HL-60/S4 (cell line): Measurements from ENCODE around the gene ZFYVE19.

Source experiments
- in situ Hi-C: fragments of 300-500 bp; cut with MboI; formaldehyde crosslinking; loops from 2 replicates; pipeline ENCODE4 v1.14.3; 2022; ENCODE audit warnings: low sequenced_read_pairs

Gene ZFYVE19

GRCh38 chr15:40812721-40813425 lies 6.0 kb downstream of the ZFYVE19 start:
- in situ Hi-C loops, result no loop called here

GRCh38 chr15:40815042-40815698 lies 8.3 kb downstream of the ZFYVE19 start:
- in situ Hi-C loops, result no loop called here

GRCh38 chr15:40819048-40819447 lies 12.2 kb downstream of the ZFYVE19 start:
- in situ Hi-C loops, result no loop called here

- in situ Hi-C loops, result no loop called here
Measured at GRCh38 chr15:40821195-40821594, 14.3 kb downstream of the ZFYVE19 start.

GRCh38 chr15:40823572-40824343 lies 16.9 kb downstream of the ZFYVE19 start:
- in situ Hi-C loops, result no loop called here

- in situ Hi-C loops, result no loop called here
Measured at GRCh38 chr15:40825661-40826422, 19.0 kb downstream of the ZFYVE19 start.

- in situ Hi-C loops, result no loop called here
Measured at GRCh38 chr15:40826423-40827075, 19.7 kb downstream of the ZFYVE19 start.

GRCh38 chr15:40828447-40829036 lies 21.7 kb downstream of the ZFYVE19 start, which contains the start of gene PPP1R14D:
Gene PPP1R14D (minus strand): TSS chr15:40828708. CDS start chr15:40828641, 67 bp downstream.
- in situ Hi-C loops, result no loop called here

- in situ Hi-C loops, result no loop called here
Measured at GRCh38 chr15:40829115-40829514, 22.2 kb downstream of the ZFYVE19 start.

- in situ Hi-C loops, result no loop called here
Measured at GRCh38 chr15:40830884-40831283, 24.0 kb downstream of the ZFYVE19 start.

GRCh38 chr15:40831861-40832260 lies 25.0 kb downstream of the ZFYVE19 start:
- in situ Hi-C loops, result no loop called here

- in situ Hi-C loops, result no loop called here
Measured at GRCh38 chr15:40832903-40833302, 26.0 kb downstream of the ZFYVE19 start.

GRCh38 chr15:40836020-40836419 lies 29.1 kb downstream of the ZFYVE19 start:
- in situ Hi-C loops, result no loop called here

- in situ Hi-C loops, result no loop called here
Measured at GRCh38 chr15:40838756-40839155, 31.9 kb downstream of the ZFYVE19 start.

GRCh38 chr15:40841741-40842140 lies 34.9 kb downstream of the ZFYVE19 start:
- in situ Hi-C loops, result no loop called here

- in situ Hi-C loops, result no loop called here
Measured at GRCh38 chr15:40843261-40843884, 36.5 kb downstream of the ZFYVE19 start.

- in situ Hi-C loops, result no loop called here
Measured at GRCh38 chr15:40843885-40844695, 37.2 kb downstream of the ZFYVE19 start, which contains the start of gene SPINT1. Gene SPINT1 (plus strand): TSS chr15:40844048. CDS start chr15:40844555, 507 bp downstream.

- in situ Hi-C loops, result no loop called here
Measured at GRCh38 chr15:40844696-40845030, 37.8 kb downstream of the ZFYVE19 start.

- in situ Hi-C loops, result no loop called here
Measured at GRCh38 chr15:40845036-40845435, 38.1 kb downstream of the ZFYVE19 start.
